Spinal cord (tissue), 10 donors: ENCODE measurements around the gene ITCH. TPM values are rescaled to one million over a fixed set of nuclear protein-coding genes. Genes with fewer than 3 reads are reported as not detected.
"Not testable (repeated sequence)": the region's sequence is repeated elsewhere in the genome, so short reads cannot be mapped to it uniquely, and the experiment has no call there.

Source experiments
- DNase-seq, 6 donors: peaks; one replicate each; pipeline versions ENCODE4 v3.0.0 to v3.0.0-alpha.2; 2013 to 2015; ENCODE audit warnings: low spot score in 6 of 6, low read depth in 4 of 6
- H3K27ac ChIP-seq: one replicate; pipeline ENCODE4 v1.5.1; 2013; ENCODE audit warnings: low read depth, low read length, control low read depth
- H3K27me3 ChIP-seq: one replicate; pipeline ENCODE4 v1.6.1; 2013; ENCODE audit warnings: low read length; ENCODE audit not compliant: control insufficient read depth, insufficient read depth
- H3K36me3 ChIP-seq: one replicate; pipeline ENCODE4 v1.6.1; 2013; ENCODE audit warnings: low read length; ENCODE audit not compliant: control insufficient read depth, insufficient read depth
- H3K4me1 ChIP-seq: one replicate; pipeline ENCODE4 v1.6.1; 2013; ENCODE audit warnings: low read length; ENCODE audit not compliant: control insufficient read depth, insufficient read depth
- H3K4me3 ChIP-seq: one replicate; pipeline ENCODE4 v1.5.1; 2013; ENCODE audit warnings: low read depth, low read length, control low read depth
- H3K9me3 ChIP-seq: one replicate; pipeline ENCODE4 v1.6.1; 2013; ENCODE audit warnings: low read length; ENCODE audit not compliant: control insufficient read depth, insufficient read depth
- WGBS: methylation state at CpG from one replicate; pipeline ENCODE4 v1.1.5; 2013; ENCODE audit warnings: missing lambda C conversion rate; ENCODE audit not compliant: insufficient coverage; 5-methylcytosine and 5-hydroxymethylcytosine counted together
- polyA plus RNA-seq, 2 donors: library from polyadenylated mRNA; unstranded; fragments of 120-200 nt; gene quantifications; one replicate each; pipeline ENCODE4 v1.2.1, GENCODE V29; 2013; ENCODE audit not compliant: insufficient read length in 2 of 2
- total RNA-seq, 2 donors: library from RNA; depleted of rRNA in 1 of 2; stranded (reverse); fragments of 120-200 nt in 1 of 2; fragments of >200 nt in 1 of 2; gene quantifications; one replicate each; pipeline versions ENCODE4 v1.2.3 to v1.2.4, GENCODE V29; 2013 to 2014
- donor health status: healthy.

ITCH gene
- total and polyA plus RNA-seq, 4 donors = 25.3 to 88.5 (median 46.7) TPM

- H3K4me1 ChIP-seq = no peaks in the 10 kb centered on the region
- H3K9me3 ChIP-seq = no peaks in the 10 kb centered on the region
- no CpG with 5 or more reads among the region's 5 CpGs for WGBS
- no peak overlapping the region for H3K4me3 ChIP-seq
- H3K36me3 ChIP-seq = peaks cover 42% of the 10 kb centered on the region
- H3K27ac ChIP-seq = no peak overlapping the region
- no peaks in the 10 kb centered on the region for H3K27me3 ChIP-seq
- no peak for DNase-seq
Observed at GRCh38 chr20:34439168-34439567, 76.1 kb downstream of the ITCH start.

- 100% methylated on average over 3 of the region's 3 CpGs for WGBS
- not testable (repeated sequence) for DNase-seq
Observed at GRCh38 chr20:34441423-34441822, 78.3 kb downstream of the ITCH start.

GRCh38 chr20:34443546-34443945 is 80.5 kb downstream of the ITCH start:
- H3K4me1 ChIP-seq = no peaks in the 10 kb centered on the region
- H3K9me3 ChIP-seq = no peaks in the 10 kb centered on the region
- no peaks in the 10 kb centered on the region for H3K27me3 ChIP-seq
- DNase-seq = no peak
- WGBS = 100% methylated on average over 3 of the region's 3 CpGs
- no peak overlapping the region for H3K27ac ChIP-seq
- H3K36me3 ChIP-seq = peaks cover 39% of the 10 kb centered on the region
- H3K4me3 ChIP-seq = no peak overlapping the region

More at GRCh38 chr20:34441423-34441822, 78.3 kb downstream of the ITCH start:
- H3K27me3 ChIP-seq, H3K4me3 ChIP-seq, H3K9me3 ChIP-seq, H3K27ac ChIP-seq, H3K4me1 ChIP-seq: not testable (repeated sequence)
- peaks cover 47% of the 10 kb centered on the region for H3K36me3 ChIP-seq

GRCh38 chr20:34445177-34446065 is 82.3 kb downstream of the ITCH start:
- H3K27ac ChIP-seq = no peak overlapping the region
- no peaks in the 10 kb centered on the region for H3K9me3 ChIP-seq
- peaks cover 32% of the 10 kb centered on the region for H3K36me3 ChIP-seq
- no peak for DNase-seq
- no peaks in the 10 kb centered on the region for H3K27me3 ChIP-seq
- WGBS = 65% methylated on average over 2 of the region's 7 CpGs
- no peak overlapping the region for H3K4me3 ChIP-seq
- no peaks in the 10 kb centered on the region for H3K4me1 ChIP-seq

GRCh38 chr20:34448517-34448916 is 85.4 kb downstream of the ITCH start:
- Histone ChIP-seq H3K27me3 (no peaks in the 10 kb centered on the region), H3K4me1 (no peaks in the 10 kb centered on the region), H3K4me3 (no peak overlapping the region), H3K27ac (no peak overlapping the region), H3K9me3 (no peaks in the 10 kb centered on the region), H3K36me3 (peaks cover 24% of the 10 kb centered on the region)
- DNase-seq = no peak
- WGBS = 78% methylated on average over 1 of the region's 1 CpG

GRCh38 chr20:34449674-34450592 is 86.9 kb downstream of the ITCH start:
- no peak overlapping the region for H3K27ac ChIP-seq
- no peak for DNase-seq
- no peaks in the 10 kb centered on the region for H3K27me3 ChIP-seq
- no peak overlapping the region for H3K4me3 ChIP-seq
- H3K36me3 ChIP-seq = peaks cover 28% of the 10 kb centered on the region
- no CpG with 5 or more reads among the region's 4 CpGs for whole genome bisulfite sequencing
- H3K4me1 ChIP-seq = no peaks in the 10 kb centered on the region
- no peaks in the 10 kb centered on the region for H3K9me3 ChIP-seq

GRCh38 chr20:34452281-34452982 is 89.4 kb downstream of the ITCH start:
- Histone ChIP-seq H3K27me3 (no peaks in the 10 kb centered on the region), H3K9me3 (no peaks in the 10 kb centered on the region), H3K4me3 (no peak overlapping the region), H3K36me3 (peaks cover 35% of the 10 kb centered on the region), H3K4me1 (no peaks in the 10 kb centered on the region), H3K27ac (no peak overlapping the region)
- no CpG with 5 or more reads among the region's 2 CpGs for WGBS
- DNase-seq = no peak

GRCh38 chr20:34458631-34459030 is 95.6 kb downstream of the ITCH start:
- H3K4me3 ChIP-seq = no peak overlapping the region
- H3K36me3 ChIP-seq = peaks cover 35% of the 10 kb centered on the region
- WGBS = 100% methylated on average over 2 of the region's 3 CpGs
- no peaks in the 10 kb centered on the region for H3K9me3 ChIP-seq
- H3K4me1 ChIP-seq = no peaks in the 10 kb centered on the region
- no peaks in the 10 kb centered on the region for H3K27me3 ChIP-seq
- no peak overlapping the region for H3K27ac ChIP-seq
- DNase-seq = no peak

- H3K4me1 ChIP-seq = no peaks in the 10 kb centered on the region
- DNase-seq = no peak
- WGBS = 97% methylated on average over 3 of the region's 5 CpGs
Observed at GRCh38 chr20:34459209-34459897, 96.3 kb downstream of the ITCH start.

More at GRCh38 chr20:34459209-34459897, 96.3 kb downstream of the ITCH start:
- Histone ChIP-seq H3K36me3 (peaks cover 31% of the 10 kb centered on the region), H3K4me3 (no peak overlapping the region), H3K9me3 (no peaks in the 10 kb centered on the region), H3K27me3 (no peaks in the 10 kb centered on the region), H3K27ac (no peak overlapping the region)
